Forelimb muscle (tissue), 1 donor: Measurements from ENCODE around the gene EVL. TPM values are rescaled to one million over a fixed set of nuclear protein-coding genes. Genes with fewer than 3 reads are reported as not detected.
"Not testable (repeated sequence)": the region's sequence is repeated elsewhere in the genome, so short reads cannot be mapped to it uniquely, and the experiment has no call there.

Source experiments
- DNase-seq: peaks from one replicate; pipeline ENCODE4 v3.0.0-alpha.2; 2013; ENCODE audit warnings: low read depth
- polyA plus RNA-seq: library from polyadenylated mRNA; unstranded; fragments of 120-200 nt; gene quantifications from one replicate; pipeline ENCODE4 v1.2.1, GENCODE V29; 2013; ENCODE audit not compliant: insufficient read length

EVL gene, protein sequence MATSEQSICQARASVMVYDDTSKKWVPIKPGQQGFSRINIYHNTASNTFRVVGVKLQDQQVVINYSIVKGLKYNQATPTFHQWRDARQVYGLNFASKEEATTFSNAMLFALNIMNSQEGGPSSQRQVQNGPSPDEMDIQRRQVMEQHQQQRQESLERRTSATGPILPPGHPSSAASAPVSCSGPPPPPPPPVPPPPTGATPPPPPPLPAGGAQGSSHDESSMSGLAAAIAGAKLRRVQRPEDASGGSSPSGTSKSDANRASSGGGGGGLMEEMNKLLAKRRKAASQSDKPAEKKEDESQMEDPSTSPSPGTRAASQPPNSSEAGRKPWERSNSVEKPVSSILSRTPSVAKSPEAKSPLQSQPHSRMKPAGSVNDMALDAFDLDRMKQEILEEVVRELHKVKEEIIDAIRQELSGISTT
- 59.9 TPM for polyA plus RNA-seq

DNA sequence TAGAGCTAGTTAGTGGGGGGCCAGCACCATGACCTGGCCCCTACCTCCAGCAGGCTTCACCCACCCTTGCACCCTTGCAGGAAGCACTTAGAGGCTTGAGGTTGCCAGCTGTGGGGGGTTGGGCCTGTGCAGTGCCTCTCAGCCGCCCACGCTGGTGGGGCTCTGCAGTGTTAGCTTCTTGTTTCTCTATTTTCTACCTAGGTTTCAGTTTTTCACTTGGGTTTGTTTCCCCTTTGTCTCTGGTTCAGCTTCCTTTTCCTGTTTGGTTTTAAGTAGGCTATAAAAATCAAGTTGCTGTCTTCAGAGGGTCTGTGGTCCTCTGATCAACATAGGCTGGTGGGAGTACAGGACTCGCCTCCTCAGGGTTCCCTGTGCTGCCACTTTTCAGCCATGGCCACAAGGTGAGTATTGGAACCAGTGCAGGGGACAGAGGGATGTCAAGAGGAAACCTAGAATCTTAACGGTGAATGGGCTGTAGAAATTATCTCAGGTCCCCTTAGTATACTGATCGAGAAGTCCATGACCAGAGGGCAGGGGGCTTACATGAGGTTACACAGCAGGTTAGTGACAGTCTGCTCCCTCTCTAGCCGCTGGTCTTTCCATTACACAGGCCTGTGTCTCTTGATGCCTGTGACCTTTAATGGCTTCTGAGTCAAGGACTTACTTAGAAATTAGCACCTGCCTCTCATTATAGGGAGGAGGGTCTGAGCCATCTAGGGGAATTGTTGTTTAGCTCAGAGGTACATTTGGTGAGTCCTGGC lies at the start of gene EVL:
Gene EVL, plus strand, starts transcription at position 312 of the 761 bp plus-strand sequence. Its CDS starts 79 bp downstream, at position 391.
- no peak for DNase-seq

DNA sequence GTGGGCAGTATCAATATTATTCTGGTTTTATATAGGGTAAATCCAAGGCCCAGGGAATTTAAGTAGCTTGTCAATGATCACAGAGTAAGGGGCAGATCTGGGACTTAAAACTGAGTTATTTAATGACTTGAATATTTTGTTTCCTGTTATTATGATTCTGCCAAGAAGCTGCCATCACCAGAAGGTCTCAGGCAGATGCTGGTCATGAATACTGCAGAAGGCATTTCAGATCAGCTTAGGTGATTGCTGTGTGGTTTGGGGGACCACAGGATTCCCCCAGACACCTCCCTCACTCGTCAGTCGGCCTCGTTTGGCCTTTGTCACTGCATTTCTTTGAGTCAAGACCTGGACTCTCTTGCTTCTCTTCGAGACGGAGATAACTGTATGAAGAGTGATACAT lies 47.7 kb upstream of the EVL start:
- DNase-seq = no peak

DNA sequence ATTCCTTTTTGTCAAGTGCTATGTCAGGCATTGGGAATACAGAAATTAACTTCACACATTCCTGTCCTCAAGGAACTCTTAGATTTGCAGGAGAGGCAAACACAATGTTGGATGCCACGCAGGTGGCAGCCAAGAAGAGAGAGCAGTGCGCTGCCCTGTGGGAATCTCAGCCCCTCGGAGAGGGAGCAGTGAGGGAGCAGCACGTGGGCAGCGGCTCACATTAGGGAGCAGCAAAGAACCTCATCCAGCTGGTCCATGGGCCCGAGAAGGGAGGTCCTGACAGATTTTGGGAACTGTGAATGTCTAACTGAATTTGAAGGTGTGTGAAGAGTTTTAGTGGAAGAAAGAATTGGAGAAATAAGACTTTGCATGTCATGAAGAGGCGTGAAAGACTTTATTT lies 47.2 kb upstream of the EVL start:
- DNase-seq = no peak

DNA sequence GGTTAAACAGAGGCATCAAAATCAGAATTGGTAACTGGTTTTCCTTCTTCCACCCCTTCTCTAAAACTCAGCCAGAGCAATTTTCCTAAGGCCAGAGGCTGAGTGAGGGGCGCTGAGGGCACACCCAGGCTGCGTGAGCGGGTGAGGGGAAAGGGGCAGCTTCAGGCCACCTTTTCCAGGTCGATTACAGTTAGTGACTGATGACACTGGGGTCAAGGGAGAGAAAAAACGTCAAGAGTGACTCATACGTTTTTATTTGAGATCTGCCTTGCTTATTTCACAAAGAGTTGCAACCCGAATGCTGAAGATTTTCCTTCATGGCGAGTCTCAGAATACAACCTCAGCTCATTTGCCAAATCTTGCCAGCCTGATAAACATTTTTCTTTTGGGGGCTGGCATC lies 46.7 kb upstream of the EVL start:
- DNase-seq = no peak

DNA sequence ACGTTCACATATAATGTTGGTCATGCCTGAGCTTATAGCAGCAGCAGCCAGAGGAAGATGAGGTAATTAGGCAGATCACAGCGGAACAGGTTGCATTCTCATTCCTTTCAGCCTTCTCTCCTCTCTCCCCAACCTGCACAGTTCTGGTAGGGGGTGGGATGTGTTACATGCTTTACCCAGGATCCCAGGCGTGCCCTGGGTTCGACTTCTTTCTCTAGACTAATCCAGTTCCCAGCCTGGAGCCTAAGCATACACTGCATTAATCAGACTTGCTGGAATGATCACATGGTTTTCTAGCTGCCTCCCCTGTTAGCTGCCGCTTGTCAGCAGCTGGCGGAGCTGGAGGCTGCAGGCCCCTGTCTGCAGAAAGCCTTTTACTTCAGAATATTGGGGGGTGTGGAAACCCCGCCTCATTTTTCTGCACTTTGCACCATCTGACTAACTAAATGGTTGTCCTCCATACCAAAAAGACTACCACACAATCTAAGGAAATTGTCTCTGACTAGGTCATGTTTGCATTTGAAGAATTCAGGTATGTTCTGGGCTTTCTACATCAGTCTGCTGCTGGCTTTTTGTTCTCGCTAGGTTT lies 46.0 kb upstream of the EVL start:
- no peak for DNase-seq

DNA sequence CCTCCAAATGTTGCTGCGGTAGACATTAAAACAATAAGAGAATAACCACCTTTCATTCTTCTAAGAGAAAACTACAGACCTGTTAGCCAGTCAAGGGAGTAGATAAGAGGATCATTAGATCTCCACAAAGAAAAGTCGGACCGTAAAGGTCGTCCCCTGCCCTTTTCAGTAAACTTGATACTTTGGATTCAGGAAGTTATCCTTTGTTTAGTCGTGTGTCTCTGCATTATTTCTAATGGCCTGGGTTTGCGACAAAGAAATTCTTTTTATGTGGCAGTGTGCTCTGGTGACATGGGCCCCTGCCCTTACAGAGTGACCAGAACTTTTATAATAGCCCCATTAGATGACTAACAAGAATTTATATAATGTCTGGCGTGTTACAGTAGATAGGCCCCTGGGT lies 44.6 kb upstream of the EVL start:
- DNase-seq = no peak

DNA sequence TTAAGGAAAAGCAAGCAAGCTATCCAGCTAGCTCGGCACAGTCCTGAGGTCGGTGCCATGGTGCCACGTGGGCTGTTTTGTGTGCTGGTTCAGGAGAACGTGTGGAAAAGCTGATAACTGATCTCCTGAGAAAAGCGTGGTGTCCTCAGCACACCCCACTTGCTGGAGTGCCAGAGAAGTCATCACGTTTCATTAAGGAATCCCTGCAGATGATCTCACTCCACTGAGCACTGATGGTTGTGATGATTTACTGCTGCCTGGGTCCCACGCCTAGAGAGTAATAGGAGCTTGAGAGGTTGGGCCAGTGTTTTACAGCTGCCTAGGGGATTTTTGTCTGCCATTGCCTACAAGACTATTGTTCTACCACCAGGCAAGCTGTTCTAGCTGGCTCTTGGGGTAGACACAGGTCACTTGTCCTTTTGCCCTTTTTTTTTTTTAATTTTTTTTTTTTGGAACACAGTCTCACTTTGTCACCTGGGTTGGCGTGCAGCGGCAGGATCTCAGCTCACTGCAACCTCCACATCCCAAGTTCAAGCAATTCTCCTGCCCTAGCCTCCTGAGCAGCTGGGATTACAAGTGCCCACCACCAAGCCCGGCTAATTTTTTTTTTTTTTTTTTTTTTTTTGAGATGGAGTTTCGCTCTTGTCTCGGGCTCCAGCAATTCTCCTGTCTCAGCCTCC lies 42.3 kb upstream of the EVL start:
- DNase-seq = no peak

DNA sequence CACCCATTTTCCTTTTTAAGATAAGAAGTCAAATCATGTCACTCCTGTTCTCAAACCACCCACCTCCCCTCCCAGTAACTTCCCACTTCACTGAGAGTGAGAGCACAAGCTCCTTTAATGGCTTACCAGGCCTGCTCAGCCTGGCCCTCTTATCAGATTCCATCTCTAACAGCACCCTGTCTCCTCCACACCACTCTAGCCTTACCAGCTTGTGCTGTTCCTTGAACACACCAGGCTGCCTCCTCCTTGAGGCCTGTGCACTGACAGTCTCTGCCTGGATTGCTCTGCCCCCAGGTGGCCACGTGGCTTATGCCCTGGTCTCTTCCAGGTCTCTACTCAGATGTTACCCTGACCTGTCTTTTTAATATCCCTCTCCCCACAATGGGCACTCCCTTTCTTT lies 40.1 kb upstream of the EVL start:
- DNase-seq = no peak

DNA sequence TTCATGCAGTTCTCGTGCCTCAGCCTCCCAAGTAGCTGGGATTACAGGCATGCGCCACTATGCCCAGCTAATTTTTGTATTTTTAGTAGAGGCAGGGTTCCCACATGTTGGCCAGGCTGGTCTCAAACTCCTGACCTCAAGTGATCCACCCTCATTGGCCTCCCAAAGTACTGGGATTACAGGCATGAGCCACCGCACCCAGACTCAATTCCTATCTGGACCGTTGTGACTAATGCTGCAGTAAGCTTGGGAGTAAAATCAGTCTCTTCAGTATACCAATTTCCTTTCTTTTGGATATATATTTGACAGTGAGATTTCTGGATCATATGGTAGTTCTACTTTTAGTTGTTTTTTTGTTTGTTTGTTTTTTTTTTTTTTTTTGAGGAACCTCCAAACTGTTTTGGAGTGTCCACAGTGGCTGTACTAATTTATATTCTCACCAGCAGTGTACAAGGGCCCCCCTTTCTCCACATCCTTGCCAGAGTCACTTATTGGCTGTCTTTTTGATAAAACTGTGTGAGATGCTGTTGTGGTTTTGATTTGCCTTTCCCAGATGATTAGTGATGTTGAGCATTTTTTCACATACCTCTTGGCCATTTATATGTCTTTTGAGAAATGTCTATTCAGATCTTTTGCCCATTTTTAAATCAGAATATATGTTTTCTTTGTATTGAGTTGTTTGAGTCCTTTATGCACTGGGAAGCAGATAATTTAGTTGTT lies 37.3 kb upstream of the EVL start:
- no peak for DNase-seq

DNA sequence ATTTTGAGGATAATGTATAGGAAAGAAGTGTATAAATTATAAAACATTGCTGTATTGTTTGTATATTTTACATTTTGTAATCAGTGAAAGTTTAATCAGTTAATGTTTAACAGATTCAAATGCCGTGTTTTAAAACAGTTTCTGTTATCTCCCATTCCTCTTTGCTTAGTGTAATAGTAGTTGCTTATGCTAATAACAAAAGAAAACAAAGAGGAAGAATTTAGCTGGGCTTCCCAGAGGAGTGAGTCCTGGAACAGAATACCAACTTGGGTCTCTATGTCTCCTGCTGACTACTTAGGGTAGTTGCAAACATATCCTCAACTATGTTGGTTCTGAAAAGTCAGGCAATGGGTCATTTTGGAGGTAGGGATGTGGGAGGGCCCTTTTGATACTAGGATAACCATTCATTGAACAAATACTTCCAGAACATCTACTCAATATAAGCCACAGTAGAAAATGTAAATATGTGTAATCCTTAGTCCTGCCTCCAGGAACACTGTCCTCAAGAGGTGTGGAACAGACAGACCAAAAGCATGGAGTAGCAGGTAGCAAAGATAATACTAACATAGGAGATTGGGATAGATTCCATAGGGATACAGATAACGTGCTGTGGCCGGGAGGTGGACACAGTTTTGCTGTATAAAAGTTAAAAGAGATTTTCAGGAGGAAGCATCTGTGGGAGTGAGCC lies 36.1 kb upstream of the EVL start:
- no peak for DNase-seq

DNA sequence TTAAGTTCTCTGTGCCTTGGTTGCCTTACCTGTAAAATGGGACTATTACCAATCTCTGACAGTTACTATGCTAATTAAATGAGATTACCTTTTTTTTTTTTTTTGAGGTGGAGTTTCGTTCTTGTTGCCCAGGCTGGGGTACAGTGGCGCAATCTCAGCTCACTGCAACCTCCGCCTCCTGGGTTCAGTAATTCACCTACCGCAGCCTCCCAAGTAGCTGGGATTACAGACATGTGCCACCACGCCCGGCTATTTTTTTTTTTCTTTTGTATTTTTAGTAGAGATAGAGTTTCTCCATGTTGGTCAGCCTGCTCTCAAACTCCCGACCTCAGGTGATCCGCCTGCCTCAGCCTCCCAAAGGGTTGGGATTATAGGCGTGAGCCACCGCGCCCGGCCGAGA lies 35.2 kb upstream of the EVL start:
- DNase-seq = not testable (repeated sequence)

DNA sequence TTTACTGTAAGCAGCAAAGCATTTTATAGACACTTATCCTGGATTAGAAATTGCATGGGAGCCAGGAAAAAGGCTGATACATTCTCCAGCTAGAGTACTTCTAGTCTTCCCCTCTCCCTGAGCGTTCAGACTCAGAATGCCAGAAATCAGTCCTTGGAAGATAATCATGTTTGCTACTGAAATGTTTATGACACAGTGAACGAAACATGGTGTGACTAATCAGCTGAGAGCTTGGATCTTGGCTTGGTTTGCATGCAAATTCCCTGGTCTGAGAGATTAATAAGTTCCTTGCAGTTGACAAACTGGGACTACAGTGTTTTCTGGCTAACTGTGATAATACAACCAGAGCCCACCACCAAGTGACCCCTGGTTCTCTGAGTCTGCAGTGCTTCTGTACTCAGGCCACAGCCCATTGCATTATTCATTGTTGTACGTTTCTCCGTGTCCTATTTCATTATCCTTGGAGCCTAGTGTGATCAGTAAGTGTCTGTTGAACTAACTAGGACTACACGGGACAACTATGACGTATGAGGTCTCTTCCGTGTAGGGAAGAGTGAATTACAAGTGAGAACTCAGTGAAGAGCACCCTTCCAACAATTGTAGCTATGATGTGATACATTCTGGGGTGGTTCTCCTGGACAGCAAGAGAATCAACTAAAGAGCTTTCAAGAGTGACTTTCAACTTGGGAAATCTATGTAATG lies 34.6 kb upstream of the EVL start:
- no peak for DNase-seq

DNA sequence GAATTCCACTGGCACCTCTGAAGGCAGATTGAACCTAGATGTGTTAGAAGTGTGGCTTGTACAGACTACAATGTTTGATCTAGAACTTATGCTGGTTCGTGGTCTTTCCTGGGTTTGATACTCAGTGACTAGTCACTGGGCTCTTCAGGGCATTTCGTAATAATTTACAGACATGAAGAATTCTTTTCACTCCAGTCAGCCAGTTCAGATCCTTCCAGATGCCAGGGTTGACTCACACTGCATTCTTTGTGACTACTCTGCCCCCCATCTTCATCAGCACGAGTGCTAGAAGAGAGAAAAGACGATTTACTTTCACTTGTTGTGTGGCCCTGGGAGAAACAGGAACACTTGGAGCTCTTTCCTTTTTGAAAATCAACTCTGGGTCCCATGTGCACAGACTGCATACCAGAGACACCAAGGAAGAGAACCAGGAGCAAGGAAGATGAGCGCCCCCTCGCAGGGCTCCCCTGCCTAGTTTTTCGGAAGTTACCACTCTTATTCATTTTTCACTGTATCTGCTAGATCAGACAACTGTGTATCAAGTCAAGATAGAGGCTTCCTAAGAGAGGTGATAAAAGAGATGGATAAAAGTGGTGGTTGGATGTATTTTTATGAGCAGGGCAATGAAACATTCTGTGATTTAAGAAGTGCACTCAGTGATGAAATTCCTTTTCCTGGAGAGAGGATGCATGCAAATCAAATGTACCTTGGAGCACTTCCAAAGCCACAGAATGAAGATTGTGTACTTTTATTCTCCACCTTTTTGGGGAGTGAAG lies 33.5 kb upstream of the EVL start:
- DNase-seq = no peak

DNA sequence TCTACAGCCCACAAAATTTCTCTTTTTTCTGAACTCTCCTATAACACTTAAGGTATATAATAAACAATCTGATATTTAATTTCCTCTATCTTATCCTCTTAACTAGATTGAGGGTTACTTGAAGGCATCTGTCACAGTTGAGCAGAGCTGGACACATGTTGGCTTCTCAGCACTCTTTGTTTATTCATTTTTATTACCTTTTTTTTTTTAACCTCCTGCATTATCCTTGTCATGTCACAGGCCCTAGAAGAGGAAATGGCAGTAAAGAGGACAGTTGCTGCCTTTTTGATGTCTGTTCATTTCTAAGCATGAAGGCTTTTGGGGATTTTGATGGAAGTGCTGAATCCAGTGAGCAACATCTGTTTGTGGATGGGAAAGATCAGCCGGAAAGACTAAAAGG lies 32.5 kb upstream of the EVL start:
- no peak for DNase-seq

DNA sequence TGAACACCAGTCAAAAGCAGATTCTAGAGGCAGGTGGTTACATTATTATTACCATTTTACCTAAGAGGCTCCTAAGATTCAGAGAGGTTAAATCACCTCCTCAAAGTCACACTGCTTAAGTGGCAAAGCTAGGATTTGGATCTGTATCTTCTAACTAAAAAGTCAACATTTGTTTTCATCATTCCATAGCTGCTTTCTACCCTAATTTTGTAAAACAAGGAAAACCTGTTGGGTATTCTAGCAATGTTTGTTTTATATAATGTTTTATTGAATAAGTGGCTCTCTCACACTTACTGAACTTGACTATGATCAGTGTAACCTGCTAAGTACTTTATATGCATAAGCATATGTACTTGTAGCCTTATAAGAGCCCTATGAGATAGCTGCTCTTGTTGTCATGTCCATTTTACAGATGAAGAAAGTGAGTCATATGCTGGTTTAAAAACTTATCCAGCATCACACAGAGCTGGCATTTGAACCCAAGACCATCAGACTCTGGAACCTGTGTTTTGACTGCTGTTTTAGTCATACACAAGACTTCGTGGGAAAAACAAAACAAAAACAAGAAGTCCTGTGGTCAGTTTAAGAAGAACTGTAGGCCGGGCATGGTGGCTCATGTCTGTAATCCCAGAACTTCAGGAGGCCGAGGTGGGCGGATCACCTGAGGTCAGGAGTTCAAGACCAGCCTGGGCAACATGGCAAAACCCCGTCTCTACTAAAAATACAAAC lies 31.7 kb upstream of the EVL start:
- no peak for DNase-seq

DNA sequence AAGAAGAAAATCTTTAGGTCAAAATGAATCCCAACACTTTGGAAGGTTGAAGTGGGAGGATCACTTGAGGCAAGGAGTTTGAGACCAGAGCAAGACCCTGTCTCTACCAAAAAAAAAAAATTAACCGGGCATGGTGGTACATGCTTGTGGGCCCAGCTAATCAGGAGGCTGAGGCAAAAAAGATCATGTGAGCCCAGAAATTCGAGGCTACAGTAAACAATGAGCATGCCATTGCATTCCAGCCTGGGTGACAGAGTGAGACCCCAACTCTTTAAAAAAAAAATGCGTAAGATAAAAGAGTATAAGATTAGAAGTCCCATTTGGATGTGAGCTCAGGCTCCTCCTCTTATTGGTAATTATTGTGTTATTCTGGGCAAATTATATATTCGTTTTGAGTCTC lies 30.8 kb upstream of the EVL start:
- DNase-seq = no peak

DNA sequence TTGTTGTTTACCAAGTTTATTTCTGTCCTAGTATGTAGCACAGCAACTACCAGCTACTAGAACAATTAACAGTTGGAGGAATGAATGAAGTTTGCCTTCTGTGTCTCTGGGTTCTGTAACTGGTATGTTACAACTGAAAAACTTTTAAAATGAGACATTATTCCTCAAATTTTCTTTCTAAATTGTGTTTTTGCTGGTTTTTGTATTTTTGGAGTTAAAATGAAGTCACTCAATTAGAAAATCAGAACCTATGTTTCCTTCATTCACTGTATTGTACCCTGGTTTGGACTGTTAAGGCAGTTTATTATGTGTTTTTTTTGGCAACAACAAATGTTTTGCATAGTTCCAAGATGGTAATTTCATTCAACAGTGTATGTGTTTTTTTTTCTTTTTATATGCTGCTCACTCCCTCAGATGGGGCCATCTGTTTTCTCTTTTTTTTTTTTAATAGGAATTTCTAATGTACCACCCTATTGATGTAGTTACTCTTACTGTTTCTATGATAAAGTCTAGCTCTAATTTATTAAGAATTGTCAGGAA lies 30.2 kb upstream of the EVL start:
- DNase-seq = no peak

DNA sequence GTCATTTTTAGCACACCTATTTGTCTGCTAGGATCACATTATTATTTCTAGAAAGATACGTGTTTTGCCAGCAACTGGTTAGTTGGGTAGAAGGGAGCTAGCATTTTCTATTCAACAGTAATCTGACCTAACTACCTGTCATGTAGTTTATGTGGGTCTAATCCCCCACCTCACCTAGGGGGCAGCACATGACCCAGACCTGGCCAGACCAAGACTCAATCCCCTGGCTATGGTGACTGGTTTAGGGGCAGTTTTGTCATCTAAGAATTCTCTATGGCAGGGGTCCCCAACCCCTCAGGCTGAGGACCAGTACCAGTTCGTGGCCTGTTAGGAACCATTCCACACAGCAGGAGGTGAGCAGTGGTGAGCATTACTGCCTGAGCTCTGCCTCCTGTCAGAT lies 29.5 kb upstream of the EVL start:
- DNase-seq = no peak

DNA sequence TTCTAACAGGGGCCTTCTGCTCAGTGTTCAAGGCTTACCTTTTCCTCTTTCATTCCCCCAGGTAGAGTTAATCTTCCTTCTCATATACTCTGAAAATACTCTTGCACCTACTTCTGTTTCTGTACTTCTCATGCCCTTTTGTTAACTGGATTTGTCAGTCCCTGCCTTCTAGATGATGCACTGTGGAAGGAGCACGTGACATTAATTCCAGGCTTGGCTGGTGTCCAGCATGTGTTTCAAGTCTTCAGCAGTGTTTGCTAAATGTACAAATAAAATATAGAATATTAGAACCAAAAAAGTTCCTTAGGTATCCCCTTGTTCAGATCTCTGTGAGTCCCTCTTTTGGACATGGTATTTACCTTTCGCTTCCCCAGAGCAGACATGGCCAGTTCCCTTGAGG lies 27.9 kb upstream of the EVL start:
- no peak for DNase-seq
